Measurements from ENCODE around the gene C9orf153.
"Not testable (repeated sequence)": the region's sequence is repeated elsewhere in the genome, so short reads cannot be mapped to it uniquely, and the experiment has no call there.

C9orf153 gene

GRCh38 chr9:86300701-86301100 lies 41.2 kb upstream of the C9orf153 start:
- CTCF ChIA-PET, result no interaction called here
- no peak for TF ChIP-seq CTBP1 (IDR thresholded peaks at IDR 0.05; ENCODE audit: borderline replicate concordance)
- no peak for TF ChIP-seq ARNT (IDR thresholded peaks at IDR 0.05)
- TF ChIP-seq ELF4 (IDR thresholded peaks at IDR 0.05), result no peak
- no peak for TF ChIP-seq ZNF384 (IDR thresholded peaks at IDR 0.05)
- TF ChIP-seq FOXM1 (IDR thresholded peaks at IDR 0.05; ENCODE audit: borderline replicate concordance), result no peak
- no peak for TF ChIP-seq SP1 (IDR thresholded peaks at IDR 0.05)
- no peak for TF ChIP-seq TARDBP (IDR thresholded peaks at IDR 0.05)
- no peak for TF ChIP-seq FOXK2 (IDR thresholded peaks at IDR 0.05)
- no peak for TF ChIP-seq L3MBTL2 (conservative IDR thresholded peaks at IDR 0.05)
- TF ChIP-seq BHLHE40 (IDR thresholded peaks at IDR 0.05; ENCODE audit: borderline replicate concordance), result no peak
- no peak for TF ChIP-seq LEF1 (IDR thresholded peaks at IDR 0.05; ENCODE audit: borderline replicate concordance)
- no peak for TF ChIP-seq FOXA1 (IDR thresholded peaks at IDR 0.05)
- TF ChIP-seq NFRKB (IDR thresholded peaks at IDR 0.05), result no peak
- TF ChIP-seq, protein P1, sequence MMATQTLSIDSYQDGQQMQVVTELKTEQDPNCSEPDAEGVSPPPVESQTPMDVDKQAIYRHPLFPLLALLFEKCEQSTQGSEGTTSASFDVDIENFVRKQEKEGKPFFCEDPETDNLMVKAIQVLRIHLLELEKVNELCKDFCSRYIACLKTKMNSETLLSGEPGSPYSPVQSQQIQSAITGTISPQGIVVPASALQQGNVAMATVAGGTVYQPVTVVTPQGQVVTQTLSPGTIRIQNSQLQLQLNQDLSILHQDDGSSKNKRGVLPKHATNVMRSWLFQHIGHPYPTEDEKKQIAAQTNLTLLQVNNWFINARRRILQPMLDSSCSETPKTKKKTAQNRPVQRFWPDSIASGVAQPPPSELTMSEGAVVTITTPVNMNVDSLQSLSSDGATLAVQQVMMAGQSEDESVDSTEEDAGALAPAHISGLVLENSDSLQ (IDR thresholded peaks at IDR 0.05), result no peak
- no peak for TF ChIP-seq SUZ12 (IDR thresholded peaks at IDR 0.05)
- no peak for TF ChIP-seq HDGF (IDR thresholded peaks at IDR 0.05; ENCODE audit: borderline replicate concordance)
- POLR2A ChIA-PET, result no interaction called here
- no peak for DNase-seq (ENCODE audit: extremely low spot score)

GRCh38 chr9:86298873-86299272 lies 39.4 kb upstream of the C9orf153 start:
- no peak for DNase-seq (ENCODE audit: extremely low spot score)
- ChIA-PET CTCF (no interaction called here), POLR2A (interaction anchor here (0.8 kb wide), 1 partner anchor 16 kb away, joined by 3 read pairs; the partner anchor contains the start of gene ISCA1)
- TF ChIP-seq L3MBTL2 (conservative IDR thresholded peaks at IDR 0.05) (no peak), ZNF384 (IDR thresholded peaks at IDR 0.05) (no peak), FOXA1 (IDR thresholded peaks at IDR 0.05) (no peak), ARNT (IDR thresholded peaks at IDR 0.05) (no peak), FOXK2 (IDR thresholded peaks at IDR 0.05) (no peak), NFRKB (IDR thresholded peaks at IDR 0.05) (no peak), FOXM1 (IDR thresholded peaks at IDR 0.05; ENCODE audit: borderline replicate concordance) (no peak), SP1 (IDR thresholded peaks at IDR 0.05) (no peak), LEF1 (IDR thresholded peaks at IDR 0.05; ENCODE audit: borderline replicate concordance) (no peak)
- TF ChIP-seq, protein P1 (IDR thresholded peaks at IDR 0.05), result no peak

GRCh38 chr9:86290341-86290740 lies 30.9 kb upstream of the C9orf153 start:
- POLR2A ChIA-PET; DNase-seq (ENCODE audit: extremely low spot score): not testable (repeated sequence)
- CTCF ChIA-PET, result interaction anchor here (0.6 kb wide), 1 partner anchor 65 kb away, joined by 3 read pairs; no protein-coding TSS in a partner anchor

GRCh38 chr9:86288499-86289198 lies 29.2 kb upstream of the C9orf153 start:
- DNase-seq (ENCODE audit: extremely low spot score), result no peak
- TF ChIP-seq TARDBP (IDR thresholded peaks at IDR 0.05), result no peak
- TF ChIP-seq FOXA1 (IDR thresholded peaks at IDR 0.05), result no peak
- no peak for TF ChIP-seq SP1 (IDR thresholded peaks at IDR 0.05)
- no peak for TF ChIP-seq L3MBTL2 (conservative IDR thresholded peaks at IDR 0.05)
- no peak for TF ChIP-seq HDGF (IDR thresholded peaks at IDR 0.05; ENCODE audit: borderline replicate concordance)
- TF ChIP-seq ELF4 (IDR thresholded peaks at IDR 0.05), result no peak
- TF ChIP-seq SUZ12 (IDR thresholded peaks at IDR 0.05), result no peak
- TF ChIP-seq ZNF384 (IDR thresholded peaks at IDR 0.05), result no peak
- TF ChIP-seq, protein P1 (IDR thresholded peaks at IDR 0.05), result no peak
- no peak for TF ChIP-seq ARNT (IDR thresholded peaks at IDR 0.05)
- no peak for TF ChIP-seq BHLHE40 (IDR thresholded peaks at IDR 0.05; ENCODE audit: borderline replicate concordance)
- no peak for TF ChIP-seq CTBP1 (IDR thresholded peaks at IDR 0.05; ENCODE audit: borderline replicate concordance)
- no peak for TF ChIP-seq NFRKB (IDR thresholded peaks at IDR 0.05)
- no peak for TF ChIP-seq LEF1 (IDR thresholded peaks at IDR 0.05; ENCODE audit: borderline replicate concordance)
- TF ChIP-seq FOXK2 (IDR thresholded peaks at IDR 0.05), result no peak
- no peak for TF ChIP-seq FOXM1 (IDR thresholded peaks at IDR 0.05; ENCODE audit: borderline replicate concordance)
- CTCF ChIA-PET, result no interaction called here
- POLR2A ChIA-PET, result no interaction called here

GRCh38 chr9:86287013-86287412 lies 27.6 kb upstream of the C9orf153 start:
- ChIA-PET POLR2A (no interaction called here), CTCF (no interaction called here)
- no peak for TF ChIP-seq FOXA1 (IDR thresholded peaks at IDR 0.05)
- TF ChIP-seq, protein P1 (IDR thresholded peaks at IDR 0.05), result no peak
- TF ChIP-seq ARNT (IDR thresholded peaks at IDR 0.05), result no peak
- no peak for TF ChIP-seq SUZ12 (IDR thresholded peaks at IDR 0.05)
- peak; percentile 50 for DNase-seq (ENCODE audit: extremely low spot score)

- TF ChIP-seq TARDBP (IDR thresholded peaks at IDR 0.05), result no peak
- no peak for TF ChIP-seq CTBP1 (IDR thresholded peaks at IDR 0.05; ENCODE audit: borderline replicate concordance)
- TF ChIP-seq ELF4 (IDR thresholded peaks at IDR 0.05), result no peak
- no peak for TF ChIP-seq ZNF384 (IDR thresholded peaks at IDR 0.05)
- no peak for TF ChIP-seq BHLHE40 (IDR thresholded peaks at IDR 0.05; ENCODE audit: borderline replicate concordance)
- no peak for TF ChIP-seq LEF1 (IDR thresholded peaks at IDR 0.05; ENCODE audit: borderline replicate concordance)
- no peak for TF ChIP-seq FOXA1 (IDR thresholded peaks at IDR 0.05)
- no peak for TF ChIP-seq SP1 (IDR thresholded peaks at IDR 0.05)
- TF ChIP-seq FOXK2 (IDR thresholded peaks at IDR 0.05), result no peak
- no peak for TF ChIP-seq ARNT (IDR thresholded peaks at IDR 0.05)
- TF ChIP-seq SUZ12 (IDR thresholded peaks at IDR 0.05), result no peak
- TF ChIP-seq NFRKB (IDR thresholded peaks at IDR 0.05), result no peak
- no peak for TF ChIP-seq FOXM1 (IDR thresholded peaks at IDR 0.05; ENCODE audit: borderline replicate concordance)
- POLR2A ChIA-PET, result no interaction called here
- no peak for DNase-seq (ENCODE audit: extremely low spot score)
- CTCF ChIA-PET, result no interaction called here
These were observed 26.8 kb upstream of the C9orf153 start for GRCh38 chr9:86286278-86286677.
